C4-2B (cell line): ENCODE data around the gene OVOL3.

ENCODE experiments used
- H3K27ac ChIP-seq: fragments of 450-650 bp; 2 replicates; pipeline ENCODE4 v1.5.1; 2017
- CTCF ChIP-seq: fragments of 450-650 bp; conservative IDR thresholded peaks from 2 replicates; pipeline ENCODE4 v1.5.1; 2017; ENCODE audit warnings: mild to moderate bottlenecking
- ZFX ChIP-seq: fragments of 450-650 bp; IDR thresholded peaks from 2 replicates; pipeline ENCODE4 v1.6.1; 2017

OVOL3 gene

GRCh38 chr19:36090910-36091695, 19.8 kb upstream of the OVOL3 start:
- H3K27ac ChIP-seq, result no peak overlapping the region
- TF ChIP-seq CTCF (no peak), ZFX (no peak)

GRCh38 chr19:36092566-36092965, 18.4 kb upstream of the OVOL3 start:
- H3K27ac ChIP-seq, result no peak overlapping the region
- TF ChIP-seq CTCF (no peak), ZFX (no peak)

- no peak overlapping the region for H3K27ac ChIP-seq
- TF ChIP-seq CTCF, result no peak
- no peak for TF ChIP-seq ZFX
Observed at GRCh38 chr19:36093146-36093662, 17.7 kb upstream of the OVOL3 start.

GRCh38 chr19:36093687-36094086, 17.3 kb upstream of the OVOL3 start:
- no peak overlapping the region for H3K27ac ChIP-seq
- no peak for TF ChIP-seq ZFX
- no peak for TF ChIP-seq CTCF

GRCh38 chr19:36097036-36097435, 13.9 kb upstream of the OVOL3 start:
- no peak for TF ChIP-seq ZFX
- TF ChIP-seq CTCF, result no peak
- H3K27ac ChIP-seq, result no peak overlapping the region

- H3K27ac ChIP-seq, result no peak overlapping the region
- TF ChIP-seq CTCF (no peak), ZFX (no peak)
Observed at GRCh38 chr19:36099166-36099785, 11.7 kb upstream of the OVOL3 start.

GRCh38 chr19:36100476-36100875, 10.5 kb upstream of the OVOL3 start:
- no peak overlapping the region for H3K27ac ChIP-seq
- TF ChIP-seq ZFX, result no peak
- TF ChIP-seq CTCF, result no peak
